Fibroblast of skin of back (primary cell): ENCODE measurements around the gene SAP30.

Experiments
- DNase-seq: peaks from one replicate; pipeline ENCODE4 v3.0.0-alpha.2; 2013

SAP30 gene

DNA sequence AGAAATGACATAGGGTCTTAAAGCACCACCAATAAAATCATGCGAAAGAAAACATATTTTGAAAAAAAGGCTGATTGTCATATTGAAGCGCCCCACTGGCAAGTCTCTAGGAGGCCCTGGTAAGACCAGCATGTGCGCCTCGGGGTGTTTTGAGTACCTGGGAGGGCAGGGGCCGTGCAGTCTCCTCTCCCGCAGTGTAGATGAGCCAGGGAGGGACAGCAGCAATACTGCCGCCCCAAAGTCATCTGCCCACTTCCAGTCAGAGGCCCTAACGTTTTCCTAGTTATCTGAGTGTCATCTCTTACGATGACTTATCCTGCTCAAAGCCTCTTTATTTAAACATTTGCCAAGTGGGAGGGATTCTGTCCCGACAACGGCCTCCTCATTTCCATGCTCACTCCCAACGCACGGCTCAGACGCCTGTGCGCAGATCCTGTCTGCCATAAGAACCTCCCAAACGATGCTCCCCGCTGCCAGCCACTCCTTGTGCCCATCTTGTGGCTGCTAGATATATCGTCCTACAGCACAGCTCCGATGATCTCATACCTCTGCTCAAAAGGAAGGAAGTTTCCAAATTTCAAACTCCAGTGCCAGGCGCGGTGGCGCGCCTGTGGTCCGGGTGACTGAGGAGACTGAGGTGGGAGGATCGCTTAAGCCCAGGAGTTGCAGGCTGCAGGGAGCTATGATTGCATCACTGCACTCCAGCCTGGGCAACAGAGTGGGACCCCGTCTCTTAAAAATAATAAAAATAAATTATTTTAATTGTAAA is 45.3 kb downstream of the SAP30 start:
- no peak for DNase-seq

DNA sequence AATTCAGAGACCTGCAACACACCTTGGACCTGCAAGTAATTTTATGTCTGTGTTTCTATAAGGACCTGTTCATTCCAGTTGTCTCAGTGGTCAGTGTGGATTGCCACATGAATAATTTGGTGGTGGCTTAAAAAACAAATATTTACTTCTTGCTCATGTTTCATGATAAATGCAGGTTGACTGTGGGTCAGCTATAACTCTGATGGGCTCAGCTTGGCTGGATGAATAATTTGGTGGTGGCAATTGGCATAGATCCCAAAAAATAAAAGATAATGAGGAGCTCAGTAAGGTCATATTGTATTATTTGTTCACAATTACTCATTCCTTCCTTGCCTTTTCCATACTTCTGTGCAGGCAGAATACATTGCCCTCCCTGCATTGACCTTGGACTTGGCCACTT is 47.1 kb downstream of the SAP30 start:
- no peak for DNase-seq

DNA sequence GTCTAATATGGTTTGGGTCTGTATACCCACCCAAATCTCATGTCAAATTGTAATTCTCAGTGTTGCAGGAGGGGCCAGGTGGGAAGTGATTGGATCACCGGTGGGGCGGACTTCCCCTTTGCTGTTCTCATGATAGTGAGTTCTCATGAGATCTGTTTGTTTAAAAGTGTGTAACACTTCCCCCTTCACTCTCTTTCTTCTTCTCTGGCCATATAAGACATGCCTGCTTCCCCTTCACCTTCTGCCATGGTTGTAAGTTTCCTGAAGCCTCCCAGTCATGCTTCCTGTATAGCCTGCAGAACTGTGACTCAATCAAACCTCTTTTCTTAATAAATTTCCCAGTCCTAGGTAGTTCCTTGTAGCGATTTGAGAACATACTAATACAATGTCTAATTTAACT is 47.9 kb downstream of the SAP30 start:
- DNase-seq, result no peak

DNA sequence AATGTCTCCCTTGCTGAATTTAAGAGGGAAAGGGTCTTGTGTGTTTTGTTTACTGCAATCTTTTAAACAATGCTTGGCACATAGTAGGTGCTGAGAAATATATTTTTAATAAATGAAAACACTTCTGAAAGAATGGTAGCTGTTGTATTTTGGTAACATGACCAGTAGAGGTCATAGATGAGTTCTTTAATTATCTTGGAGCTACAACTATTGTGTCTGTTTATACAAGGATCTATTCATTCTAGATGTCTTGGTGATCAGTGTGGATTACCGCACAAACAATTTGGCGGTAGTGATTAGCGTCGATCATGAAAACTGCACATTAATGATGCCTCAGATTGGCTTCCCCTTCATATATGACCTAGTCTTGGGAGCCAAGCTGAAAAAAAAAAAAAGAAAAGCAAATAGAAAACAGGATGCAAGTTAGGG is 49.6 kb downstream of the SAP30 start:
- peak; percentile 29 for DNase-seq

DNA sequence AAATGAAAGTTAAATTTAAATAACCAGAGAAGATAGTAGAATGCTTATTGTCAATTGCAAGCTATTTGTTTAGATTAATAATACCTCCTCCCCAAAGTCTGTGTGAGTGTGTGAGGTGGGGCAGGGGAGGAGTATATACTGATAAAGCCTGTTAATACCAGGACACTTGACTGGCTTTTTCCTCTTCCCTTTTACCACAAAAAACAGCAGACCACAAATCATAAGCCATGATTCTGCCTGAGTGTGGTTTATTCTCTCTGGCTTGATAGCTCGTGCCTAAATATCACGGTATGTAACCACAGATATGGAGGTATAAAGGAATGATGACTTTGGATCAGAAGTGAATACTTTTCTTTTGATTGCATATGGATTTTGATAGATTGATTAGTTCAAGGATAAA is 50.0 kb downstream of the SAP30 start:
- no peak for DNase-seq

DNA sequence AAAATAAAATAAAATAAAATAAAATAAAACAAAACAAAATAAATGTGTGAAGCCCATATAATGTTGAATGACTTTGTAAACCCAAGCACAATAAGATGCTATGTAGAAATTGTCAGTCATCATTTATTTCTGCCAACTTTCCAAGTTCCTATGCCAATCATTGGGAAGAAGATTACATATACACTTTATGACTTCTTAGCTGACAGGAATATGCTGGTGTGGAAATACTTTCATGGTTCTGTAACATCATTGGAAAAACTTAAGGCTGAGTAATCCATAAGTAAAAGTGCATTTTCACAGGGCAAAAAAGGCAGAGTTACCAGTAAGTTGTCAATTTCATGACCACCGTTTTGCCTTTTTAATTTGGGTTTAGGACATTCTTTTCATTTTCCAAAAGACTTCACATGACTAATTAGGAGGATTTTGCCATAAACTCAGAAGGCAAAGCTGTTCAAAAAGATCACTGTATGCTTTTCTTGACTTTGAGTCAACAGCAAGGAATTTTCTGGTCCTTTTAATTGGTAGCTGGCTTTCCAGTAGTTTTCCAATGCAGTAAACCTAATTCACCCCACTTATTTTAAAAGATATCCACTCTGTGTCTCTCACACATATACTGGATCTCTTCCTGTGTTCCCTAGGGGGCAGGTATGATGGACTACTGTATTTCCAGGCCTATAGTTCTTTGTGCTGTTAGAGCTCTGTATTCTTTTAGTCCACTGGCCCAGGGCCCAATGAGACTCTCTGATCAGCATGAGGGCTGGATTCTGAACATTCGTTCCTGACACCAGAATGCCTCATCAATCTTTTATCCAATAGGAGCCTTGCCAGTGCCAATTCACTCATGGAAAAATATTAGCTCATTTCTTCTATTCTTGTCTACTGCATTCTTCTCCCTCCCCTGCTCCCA is 54.4 kb downstream of the SAP30 start:
- DNase-seq, result peak; percentile 85

DNA sequence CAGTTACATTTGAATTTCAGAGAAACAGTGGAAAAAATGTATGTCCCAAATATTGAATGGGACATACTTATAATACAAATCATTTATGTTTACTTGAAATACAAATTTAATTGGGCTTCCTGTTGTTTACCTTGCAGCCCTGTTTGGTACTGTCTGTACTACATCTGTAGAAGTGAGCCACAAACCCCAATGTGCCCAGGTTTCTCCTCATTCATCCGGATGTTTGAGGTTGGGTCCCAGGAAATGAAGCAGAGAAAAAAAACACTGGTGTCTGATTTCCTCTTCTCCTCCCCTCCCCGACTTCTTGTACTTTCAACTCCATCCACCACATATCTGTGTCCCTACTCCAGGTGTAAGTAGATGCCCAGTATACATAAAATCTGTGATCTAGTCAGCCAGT is 55.3 kb downstream of the SAP30 start:
- no peak for DNase-seq
